HEK293 (cell line): ENCODE data around the gene CGGBP1.

Source experiments
- BCL11A ChIP-seq: fragments of 450-650 bp; formaldehyde crosslinking; IDR thresholded peaks from 2 replicates; pipeline ENCODE4 v1.5.1; 2016; ENCODE audit warnings: low read depth, missing biosample characterization, missing genetic modification characterization
- CTCF ChIP-seq: fragments of 450-650 bp; formaldehyde crosslinking; IDR thresholded peaks from 2 replicates; pipeline ENCODE4 v1.5.1; 2016; ENCODE audit warnings: missing biosample characterization, missing genetic modification characterization
- KLF9 ChIP-seq: fragments of 450-650 bp; formaldehyde crosslinking; IDR thresholded peaks from 2 replicates; pipeline ENCODE4 v1.5.1; 2016; ENCODE audit warnings: missing biosample characterization, missing genetic modification characterization, low read depth
- OVOL3 ChIP-seq: fragments of 450-650 bp; formaldehyde crosslinking; IDR thresholded peaks from 2 replicates; pipeline ENCODE4 v1.5.1; 2016; ENCODE audit warnings: missing biosample characterization, missing genetic modification characterization
- REST ChIP-seq: fragments of 450-650 bp; formaldehyde crosslinking; IDR thresholded peaks from 2 replicates; pipeline ENCODE4 v1.5.1; 2016; ENCODE audit warnings: missing biosample characterization, missing genetic modification characterization
- ZBTB20 ChIP-seq: fragments of 450-650 bp; formaldehyde crosslinking; IDR thresholded peaks from 2 replicates; pipeline ENCODE4 v1.5.1; 2016; ENCODE audit warnings: missing biosample characterization, missing genetic modification characterization
- ZNF274 ChIP-seq, 2 experiments: fragments of 200-500 bp in 1 of 2; fragments of 450-650 bp in 1 of 2; sonication (Bioruptor generic) in 1 of 2; formaldehyde crosslinking in 1 of 2; IDR thresholded peaks; 2 replicates each; pipeline versions ENCODE4 v1.5.1 to v1.6.1; 2014 to 2016; ENCODE audit warnings: borderline replicate concordance in 1 of 2, inconsistent platforms in 1 of 2, low read length in 1 of 2, missing biosample characterization in 1 of 2, missing genetic modification characterization in 1 of 2
- ZNF426 ChIP-seq: fragments of 450-650 bp; formaldehyde crosslinking; IDR thresholded peaks from 2 replicates; pipeline ENCODE4 v1.5.1; 2017; ENCODE audit warnings: missing biosample characterization, missing genetic modification characterization, mild to moderate bottlenecking, inconsistent platforms, moderate library complexity
- ZNF677 ChIP-seq: fragments of 450-650 bp; IDR thresholded peaks from 2 replicates; pipeline ENCODE4 v1.5.0; 2018; ENCODE audit warnings: missing biosample characterization, mild to moderate bottlenecking, missing genetic modification characterization, moderate library complexity
- ZNF843 ChIP-seq: fragments of 450-650 bp; formaldehyde crosslinking; IDR thresholded peaks from 2 replicates; pipeline ENCODE4 v1.5.1; 2016; ENCODE audit warnings: missing biosample characterization, missing genetic modification characterization

- no peak for TF ChIP-seq OVOL3 (tag by site-specific recombination)
- TF ChIP-seq ZNF274 (IDR thresholded peaks at IDR 0.05; ENCODE audit: low read length), result no peak
- TF ChIP-seq ZNF274 (tag by site-specific recombination; IDR thresholded peaks at IDR 0.05; ENCODE audit: borderline replicate concordance), result no peak
- no peak for TF ChIP-seq CTCF (tag by site-specific recombination)
- no peak for TF ChIP-seq REST (tag by site-specific recombination)
- no peak for TF ChIP-seq ZNF677 (tag by site-specific recombination)
- no peak for TF ChIP-seq KLF9 (tag by site-specific recombination)
- no peak for TF ChIP-seq BCL11A (tag by site-specific recombination)
- TF ChIP-seq ZNF843 (tag by site-specific recombination), result no peak
- no peak for TF ChIP-seq ZNF426 (tag by site-specific recombination)
- TF ChIP-seq ZBTB20, result no peak
Measured at GRCh38 chr3:88032245-88032644, 26.6 kb downstream of the CGGBP1 start.
